Stimulated activated CD4-positive, alpha-beta T cell treated with anti-CD3 and anti-CD28 coated beads, Interleukin-1b, Interleukin-23, amount 100 ng/mL, for 4 hours (primary cell): ENCODE measurements around the gene MPHOSPH9.

Experiments used
- DNase-seq, 2 donors: peaks; one replicate each; pipeline ENCODE4 v3.0.0-alpha.2; 2020; ENCODE audit warnings: low read depth in 2 of 2

MPHOSPH9 gene

GRCh38 chr12:123127182-123127495, 105.8 kb downstream of the MPHOSPH9 start:
- no peak for DNase-seq

GRCh38 chr12:123126294-123127181, 106.4 kb downstream of the MPHOSPH9 start:
- no peak for DNase-seq

GRCh38 chr12:123122626-123123025, 110.3 kb downstream of the MPHOSPH9 start:
- no peak for DNase-seq

- DNase-seq: no peak
Observed at GRCh38 chr12:123121670-123122069, 111.3 kb downstream of the MPHOSPH9 start.

GRCh38 chr12:123120452-123121166, 112.3 kb downstream of the MPHOSPH9 start:
- DNase-seq: no peak

GRCh38 chr12:123119808-123120207, 113.1 kb downstream of the MPHOSPH9 start:
- DNase-seq: peak; percentile 8 to 43

- DNase-seq: no peak
Observed at GRCh38 chr12:123118497-123118896, 114.4 kb downstream of the MPHOSPH9 start.

- DNase-seq: no peak
Observed at GRCh38 chr12:123115409-123116121, 117.4 kb downstream of the MPHOSPH9 start.

- DNase-seq: no peak
Observed at GRCh38 chr12:123114304-123115083, 118.4 kb downstream of the MPHOSPH9 start.

GRCh38 chr12:123113026-123113425, 119.9 kb downstream of the MPHOSPH9 start:
- no peak for DNase-seq

- DNase-seq: no peak
Observed at GRCh38 chr12:123111498-123112165, 121.3 kb downstream of the MPHOSPH9 start.

GRCh38 chr12:123109319-123109772, 123.6 kb downstream of the MPHOSPH9 start:
- DNase-seq: no peak

- DNase-seq: no peak
Observed at GRCh38 chr12:123108682-123109066, 124.3 kb downstream of the MPHOSPH9 start.

GRCh38 chr12:123107926-123108681, 124.8 kb downstream of the MPHOSPH9 start:
- no peak for DNase-seq

- peak; percentile 15 to 21 for DNase-seq
Observed at GRCh38 chr12:123106640-123107359, 126.1 kb downstream of the MPHOSPH9 start.

- DNase-seq: no peak
Observed at GRCh38 chr12:123105211-123105826, 127.6 kb downstream of the MPHOSPH9 start.

- DNase-seq: no peak
Observed at GRCh38 chr12:123104809-123105208, 128.1 kb downstream of the MPHOSPH9 start.
